Measurements from ENCODE around the gene WDR64. TPM values are rescaled to one million over a fixed set of nuclear protein-coding genes. Genes with fewer than 3 reads are reported as not detected.

The WDR64 gene
- total and polyA plus RNA-seq, 2 experiments from 2014 or later, result not detected

DNA sequence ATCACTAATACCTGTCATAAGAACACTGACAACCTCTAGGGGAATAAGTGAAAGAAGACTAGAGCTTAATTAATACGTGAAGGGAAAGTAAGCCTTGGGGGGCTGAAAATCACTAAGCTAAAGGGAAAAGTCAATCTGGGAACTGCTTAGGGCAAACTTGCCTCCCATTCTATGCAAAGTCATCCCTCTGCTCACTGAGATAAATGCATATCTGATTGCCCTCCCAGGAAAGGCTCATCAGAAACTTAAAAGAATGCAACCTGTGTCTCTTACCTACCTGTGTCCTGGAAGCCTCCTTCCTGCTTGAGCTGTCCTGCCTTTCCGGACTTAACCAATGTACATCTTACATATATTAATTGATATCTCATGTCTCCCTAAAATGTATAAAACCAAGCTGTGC, 81.8 kb downstream of the WDR64 start:
- Histone ChIP-seq H3K4me1 (ENCODE audit: insufficient read depth) (no peaks in the 10 kb centered on the region), H3K79me2 (replicated peaks; ENCODE audit: insufficient read depth) (no peaks in the 10 kb centered on the region), H2AFZ (no peak overlapping the region), H3K4me2 (no peak overlapping the region), H3K27ac (ENCODE audit: low read depth) (no peak overlapping the region), H4K20me1 (replicated peaks; ENCODE audit: insufficient read depth) (no peaks in the 10 kb centered on the region), H3K27me3 (ENCODE audit: insufficient read depth) (no peaks in the 10 kb centered on the region), H3K9me2 (ENCODE audit: insufficient read depth) (no peaks in the 10 kb centered on the region), H3K36me3 (ENCODE audit: insufficient read depth) (no peaks in the 10 kb centered on the region), H3K4me3 (no peak overlapping the region), H3F3A (replicated peaks; ENCODE audit: low read depth) (no peaks in the 10 kb centered on the region)
- Mint-ChIP-seq H3K9me3 (no peaks in the 10 kb centered on the region), H3K27ac (no peak overlapping the region), H3K4me3 (no peak overlapping the region), H3K27me3 (ENCODE audit: insufficient read depth, low read depth, poor library complexity) (peaks cover 1% of the 10 kb centered on the region), H3K4me1 (peaks cover 8% of the 10 kb centered on the region), H3K36me3 (ENCODE audit: low read depth) (no peaks in the 10 kb centered on the region)
- TF ChIP-seq CREB1 (CRISPR knock-in tag; IDR thresholded peaks at IDR 0.05; ENCODE audit: low read depth), result no peak
- DNase-seq (ENCODE audit: low spot score), result no peak
- ATAC-seq, result no peak

DNA sequence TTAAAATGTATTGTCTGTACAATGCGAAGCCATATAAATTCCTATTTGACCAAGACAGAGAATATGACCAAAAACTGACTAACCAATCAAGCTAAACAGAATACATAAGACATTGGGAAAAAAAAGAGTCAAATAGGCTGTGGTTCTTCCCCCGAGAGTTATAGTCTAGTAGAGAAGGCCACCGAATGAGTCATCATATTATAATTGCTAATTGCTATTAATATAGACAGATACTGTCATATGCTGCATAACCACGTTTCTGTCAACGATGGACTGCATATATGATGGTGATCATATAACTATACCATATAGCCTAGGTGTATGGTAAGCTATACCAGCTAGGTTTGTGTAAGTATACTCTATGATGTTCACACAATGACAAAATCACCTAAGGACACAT, 82.5 kb downstream of the WDR64 start:
- no peak overlapping the region for H3K4me3 Mint-ChIP-seq
- Histone ChIP-seq H3K27ac (ENCODE audit: low read depth) (no peak overlapping the region), H3K4me3 (no peak overlapping the region), H2AFZ (no peak overlapping the region), H3K79me2 (replicated peaks; ENCODE audit: insufficient read depth) (no peaks in the 10 kb centered on the region), H3K4me2 (no peak overlapping the region), H3K4me1 (ENCODE audit: insufficient read depth) (no peaks in the 10 kb centered on the region), H3K27me3 (ENCODE audit: insufficient read depth) (no peaks in the 10 kb centered on the region), H3F3A (replicated peaks; ENCODE audit: low read depth) (no peaks in the 10 kb centered on the region), H4K20me1 (replicated peaks; ENCODE audit: insufficient read depth) (no peaks in the 10 kb centered on the region), H3K36me3 (ENCODE audit: insufficient read depth) (no peaks in the 10 kb centered on the region), H3K9me2 (ENCODE audit: insufficient read depth) (no peaks in the 10 kb centered on the region)
- DNase-seq (ENCODE audit: low spot score), result no peak
- peaks cover 8% of the 10 kb centered on the region for H3K4me1 Mint-ChIP-seq
- H3K27me3 Mint-ChIP-seq (ENCODE audit: insufficient read depth, low read depth, poor library complexity), result peaks cover 1% of the 10 kb centered on the region
- no peaks in the 10 kb centered on the region for H3K9me3 Mint-ChIP-seq
- no peak for ATAC-seq
- H3K36me3 Mint-ChIP-seq (ENCODE audit: low read depth), result no peaks in the 10 kb centered on the region
- H3K27ac Mint-ChIP-seq, result no peak overlapping the region
- TF ChIP-seq STAT1 (IDR thresholded peaks at IDR 0.05; ENCODE audit: unreplicated experiment), result no peak
- TF ChIP-seq, protein P1, sequence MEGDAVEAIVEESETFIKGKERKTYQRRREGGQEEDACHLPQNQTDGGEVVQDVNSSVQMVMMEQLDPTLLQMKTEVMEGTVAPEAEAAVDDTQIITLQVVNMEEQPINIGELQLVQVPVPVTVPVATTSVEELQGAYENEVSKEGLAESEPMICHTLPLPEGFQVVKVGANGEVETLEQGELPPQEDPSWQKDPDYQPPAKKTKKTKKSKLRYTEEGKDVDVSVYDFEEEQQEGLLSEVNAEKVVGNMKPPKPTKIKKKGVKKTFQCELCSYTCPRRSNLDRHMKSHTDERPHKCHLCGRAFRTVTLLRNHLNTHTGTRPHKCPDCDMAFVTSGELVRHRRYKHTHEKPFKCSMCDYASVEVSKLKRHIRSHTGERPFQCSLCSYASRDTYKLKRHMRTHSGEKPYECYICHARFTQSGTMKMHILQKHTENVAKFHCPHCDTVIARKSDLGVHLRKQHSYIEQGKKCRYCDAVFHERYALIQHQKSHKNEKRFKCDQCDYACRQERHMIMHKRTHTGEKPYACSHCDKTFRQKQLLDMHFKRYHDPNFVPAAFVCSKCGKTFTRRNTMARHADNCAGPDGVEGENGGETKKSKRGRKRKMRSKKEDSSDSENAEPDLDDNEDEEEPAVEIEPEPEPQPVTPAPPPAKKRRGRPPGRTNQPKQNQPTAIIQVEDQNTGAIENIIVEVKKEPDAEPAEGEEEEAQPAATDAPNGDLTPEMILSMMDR (conservative IDR thresholded peaks at IDR 0.05; ENCODE audit: low read depth in 2 of 2), result no peak
- TF ChIP-seq, protein P2, sequence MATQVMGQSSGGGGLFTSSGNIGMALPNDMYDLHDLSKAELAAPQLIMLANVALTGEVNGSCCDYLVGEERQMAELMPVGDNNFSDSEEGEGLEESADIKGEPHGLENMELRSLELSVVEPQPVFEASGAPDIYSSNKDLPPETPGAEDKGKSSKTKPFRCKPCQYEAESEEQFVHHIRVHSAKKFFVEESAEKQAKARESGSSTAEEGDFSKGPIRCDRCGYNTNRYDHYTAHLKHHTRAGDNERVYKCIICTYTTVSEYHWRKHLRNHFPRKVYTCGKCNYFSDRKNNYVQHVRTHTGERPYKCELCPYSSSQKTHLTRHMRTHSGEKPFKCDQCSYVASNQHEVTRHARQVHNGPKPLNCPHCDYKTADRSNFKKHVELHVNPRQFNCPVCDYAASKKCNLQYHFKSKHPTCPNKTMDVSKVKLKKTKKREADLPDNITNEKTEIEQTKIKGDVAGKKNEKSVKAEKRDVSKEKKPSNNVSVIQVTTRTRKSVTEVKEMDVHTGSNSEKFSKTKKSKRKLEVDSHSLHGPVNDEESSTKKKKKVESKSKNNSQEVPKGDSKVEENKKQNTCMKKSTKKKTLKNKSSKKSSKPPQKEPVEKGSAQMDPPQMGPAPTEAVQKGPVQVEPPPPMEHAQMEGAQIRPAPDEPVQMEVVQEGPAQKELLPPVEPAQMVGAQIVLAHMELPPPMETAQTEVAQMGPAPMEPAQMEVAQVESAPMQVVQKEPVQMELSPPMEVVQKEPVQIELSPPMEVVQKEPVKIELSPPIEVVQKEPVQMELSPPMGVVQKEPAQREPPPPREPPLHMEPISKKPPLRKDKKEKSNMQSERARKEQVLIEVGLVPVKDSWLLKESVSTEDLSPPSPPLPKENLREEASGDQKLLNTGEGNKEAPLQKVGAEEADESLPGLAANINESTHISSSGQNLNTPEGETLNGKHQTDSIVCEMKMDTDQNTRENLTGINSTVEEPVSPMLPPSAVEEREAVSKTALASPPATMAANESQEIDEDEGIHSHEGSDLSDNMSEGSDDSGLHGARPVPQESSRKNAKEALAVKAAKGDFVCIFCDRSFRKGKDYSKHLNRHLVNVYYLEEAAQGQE (IDR thresholded peaks at IDR 0.05; ENCODE audit: unreplicated experiment), result no peak
- TF ChIP-seq CREB1 (CRISPR knock-in tag; IDR thresholded peaks at IDR 0.05; ENCODE audit: low read depth), result no peak
- no peak for TF ChIP-seq EZH2 (IDR thresholded peaks at IDR 0.05; ENCODE audit: low read depth, unreplicated experiment)
- no peak for TF ChIP-seq ZNF114 (CRISPR knock-in tag; IDR thresholded peaks at IDR 0.05)
- TF ChIP-seq, protein P3, sequence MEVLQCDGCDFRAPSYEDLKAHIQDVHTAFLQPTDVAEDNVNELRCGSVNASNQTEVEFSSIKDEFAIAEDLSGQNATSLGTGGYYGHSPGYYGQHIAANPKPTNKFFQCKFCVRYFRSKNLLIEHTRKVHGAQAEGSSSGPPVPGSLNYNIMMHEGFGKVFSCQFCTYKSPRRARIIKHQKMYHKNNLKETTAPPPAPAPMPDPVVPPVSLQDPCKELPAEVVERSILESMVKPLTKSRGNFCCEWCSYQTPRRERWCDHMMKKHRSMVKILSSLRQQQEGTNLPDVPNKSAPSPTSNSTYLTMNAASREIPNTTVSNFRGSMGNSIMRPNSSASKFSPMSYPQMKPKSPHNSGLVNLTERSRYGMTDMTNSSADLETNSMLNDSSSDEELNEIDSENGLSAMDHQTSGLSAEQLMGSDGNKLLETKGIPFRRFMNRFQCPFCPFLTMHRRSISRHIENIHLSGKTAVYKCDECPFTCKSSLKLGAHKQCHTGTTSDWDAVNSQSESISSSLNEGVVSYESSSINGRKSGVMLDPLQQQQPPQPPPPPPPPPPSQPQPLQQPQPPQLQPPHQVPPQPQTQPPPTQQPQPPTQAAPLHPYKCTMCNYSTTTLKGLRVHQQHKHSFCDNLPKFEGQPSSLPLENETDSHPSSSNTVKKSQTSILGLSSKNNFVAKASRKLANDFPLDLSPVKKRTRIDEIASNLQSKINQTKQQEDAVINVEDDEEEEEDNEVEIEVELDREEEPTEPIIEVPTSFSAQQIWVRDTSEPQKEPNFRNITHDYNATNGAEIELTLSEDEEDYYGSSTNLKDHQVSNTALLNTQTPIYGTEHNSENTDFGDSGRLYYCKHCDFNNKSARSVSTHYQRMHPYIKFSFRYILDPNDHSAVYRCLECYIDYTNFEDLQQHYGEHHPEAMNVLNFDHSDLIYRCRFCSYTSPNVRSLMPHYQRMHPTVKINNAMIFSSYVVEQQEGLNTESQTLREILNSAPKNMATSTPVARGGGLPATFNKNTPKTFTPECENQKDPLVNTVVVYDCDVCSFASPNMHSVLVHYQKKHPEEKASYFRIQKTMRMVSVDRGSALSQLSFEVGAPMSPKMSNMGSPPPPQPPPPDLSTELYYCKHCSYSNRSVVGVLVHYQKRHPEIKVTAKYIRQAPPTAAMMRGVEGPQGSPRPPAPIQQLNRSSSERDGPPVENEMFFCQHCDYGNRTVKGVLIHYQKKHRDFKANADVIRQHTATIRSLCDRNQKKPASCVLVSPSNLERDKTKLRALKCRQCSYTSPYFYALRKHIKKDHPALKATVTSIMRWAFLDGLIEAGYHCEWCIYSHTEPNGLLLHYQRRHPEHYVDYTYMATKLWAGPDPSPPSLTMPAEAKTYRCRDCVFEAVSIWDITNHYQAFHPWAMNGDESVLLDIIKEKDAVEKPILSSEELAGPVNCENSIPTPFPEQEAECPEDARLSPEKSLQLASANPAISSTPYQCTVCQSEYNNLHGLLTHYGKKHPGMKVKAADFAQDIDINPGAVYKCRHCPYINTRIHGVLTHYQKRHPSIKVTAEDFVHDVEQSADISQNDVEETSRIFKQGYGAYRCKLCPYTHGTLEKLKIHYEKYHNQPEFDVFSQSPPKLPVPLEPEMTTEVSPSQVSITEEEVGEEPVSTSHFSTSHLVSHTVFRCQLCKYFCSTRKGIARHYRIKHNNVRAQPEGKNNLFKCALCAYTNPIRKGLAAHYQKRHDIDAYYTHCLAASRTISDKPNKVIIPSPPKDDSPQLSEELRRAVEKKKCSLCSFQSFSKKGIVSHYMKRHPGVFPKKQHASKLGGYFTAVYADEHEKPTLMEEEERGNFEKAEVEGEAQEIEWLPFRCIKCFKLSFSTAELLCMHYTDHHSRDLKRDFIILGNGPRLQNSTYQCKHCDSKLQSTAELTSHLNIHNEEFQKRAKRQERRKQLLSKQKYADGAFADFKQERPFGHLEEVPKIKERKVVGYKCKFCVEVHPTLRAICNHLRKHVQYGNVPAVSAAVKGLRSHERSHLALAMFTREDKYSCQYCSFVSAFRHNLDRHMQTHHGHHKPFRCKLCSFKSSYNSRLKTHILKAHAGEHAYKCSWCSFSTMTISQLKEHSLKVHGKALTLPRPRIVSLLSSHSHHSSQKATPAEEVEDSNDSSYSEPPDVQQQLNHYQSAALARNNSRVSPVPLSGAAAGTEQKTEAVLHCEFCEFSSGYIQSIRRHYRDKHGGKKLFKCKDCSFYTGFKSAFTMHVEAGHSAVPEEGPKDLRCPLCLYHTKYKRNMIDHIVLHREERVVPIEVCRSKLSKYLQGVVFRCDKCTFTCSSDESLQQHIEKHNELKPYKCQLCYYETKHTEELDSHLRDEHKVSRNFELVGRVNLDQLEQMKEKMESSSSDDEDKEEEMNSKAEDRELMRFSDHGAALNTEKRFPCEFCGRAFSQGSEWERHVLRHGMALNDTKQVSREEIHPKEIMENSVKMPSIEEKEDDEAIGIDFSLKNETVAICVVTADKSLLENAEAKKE (CRISPR knock-in tag; IDR thresholded peaks at IDR 0.05), result no peak
